ENCODE measurements around the gene HELZ.
"Not testable (repeated sequence)": the region's sequence is repeated elsewhere in the genome, so short reads cannot be mapped to it uniquely, and the experiment has no call there.

Gene HELZ

GRCh38 chr17:67093348-67093747 is 151.6 kb downstream of the HELZ start:
- TF ChIP-seq CTCF (conservative IDR thresholded peaks at IDR 0.05; ENCODE audit: control insufficient read depth, insufficient read depth, low read depth, low read length): no peak
- no peak for DNase-seq (ENCODE audit: low read depth)
- no peak overlapping the region for H3K4me3 ChIP-seq (ENCODE audit: control insufficient read depth, low read depth, low read length)

- not testable (repeated sequence) for H3K4me3 ChIP-seq (ENCODE audit: control insufficient read depth, low read depth, low read length); DNase-seq (ENCODE audit: low read depth)
Measured at GRCh38 chr17:67092710-67093109, 152.3 kb downstream of the HELZ start.

- H3K4me3 ChIP-seq (ENCODE audit: control insufficient read depth, low read depth, low read length): no peak overlapping the region
- no peak for TF ChIP-seq CTCF (conservative IDR thresholded peaks at IDR 0.05; ENCODE audit: control insufficient read depth, insufficient read depth, low read depth, low read length)
- no peak for DNase-seq (ENCODE audit: low read depth)
Measured at GRCh38 chr17:67092291-67092690, 152.7 kb downstream of the HELZ start.

GRCh38 chr17:67090341-67090740 is 154.7 kb downstream of the HELZ start:
- no peak for DNase-seq (ENCODE audit: low read depth)
- H3K4me3 ChIP-seq (ENCODE audit: control insufficient read depth, low read depth, low read length): no peak overlapping the region
- TF ChIP-seq CTCF (conservative IDR thresholded peaks at IDR 0.05; ENCODE audit: control insufficient read depth, insufficient read depth, low read depth, low read length): no peak

- no peak overlapping the region for H3K4me3 ChIP-seq (ENCODE audit: control insufficient read depth, low read depth, low read length)
- TF ChIP-seq CTCF (conservative IDR thresholded peaks at IDR 0.05; ENCODE audit: control insufficient read depth, insufficient read depth, low read depth, low read length): no peak
- DNase-seq (ENCODE audit: low read depth): no peak
Measured at GRCh38 chr17:67088639-67089038, 156.4 kb downstream of the HELZ start.

- no peak for DNase-seq (ENCODE audit: low read depth)
- no peak for TF ChIP-seq CTCF (conservative IDR thresholded peaks at IDR 0.05; ENCODE audit: control insufficient read depth, insufficient read depth, low read depth, low read length)
- H3K4me3 ChIP-seq (ENCODE audit: control insufficient read depth, low read depth, low read length): no peak overlapping the region
Measured at GRCh38 chr17:67085406-67085805, 159.6 kb downstream of the HELZ start.

- no peak for TF ChIP-seq CTCF (conservative IDR thresholded peaks at IDR 0.05; ENCODE audit: control insufficient read depth, insufficient read depth, low read depth, low read length)
- DNase-seq (ENCODE audit: low read depth): no peak
- no peak overlapping the region for H3K4me3 ChIP-seq (ENCODE audit: control insufficient read depth, low read depth, low read length)
Measured at GRCh38 chr17:67082107-67082506, 162.9 kb downstream of the HELZ start.
